H1 (cell line): ENCODE measurements around the gene FBXL15. TPM values are rescaled to one million over a fixed set of nuclear protein-coding genes. Genes with fewer than 3 reads are reported as not detected.

Experiments used
- ASH2L ChIP-seq: fragments of 200-600, 300-600 bp; sonication (generic); IDR thresholded peaks from one replicate; pipeline ENCODE4 v1.7.1; 2017; ENCODE audit warnings: low read length
- CHD7 ChIP-seq: fragments of 300-600 bp; sonication (generic); IDR thresholded peaks from 2 replicates; pipeline ENCODE4 v1.7.1; 2012; ENCODE audit warnings: low read length, moderate library complexity, mild to moderate bottlenecking, inconsistent platforms; ENCODE audit not compliant: insufficient replicate concordance
- EGR1 ChIP-seq: IDR thresholded peaks from 2 replicates; pipeline ENCODE4 v1.6.1; 2011; ENCODE audit warnings: low read depth, low read length, borderline replicate concordance
- FOSL1 ChIP-seq: IDR thresholded peaks from 2 replicates; pipeline ENCODE4 v1.6.1; 2011; ENCODE audit warnings: mild to moderate bottlenecking, low read depth, low read length, moderate library complexity; ENCODE audit not compliant: insufficient read depth
- KDM4A ChIP-seq: IDR thresholded peaks from one replicate; pipeline ENCODE4 v1.7.1; 2012; ENCODE audit warnings: low read depth, mild to moderate bottlenecking, moderate library complexity, low read length, inconsistent platforms; ENCODE audit not compliant: severe bottlenecking
- RBBP5 ChIP-seq: IDR thresholded peaks from 2 replicates; pipeline ENCODE4 v1.7.1; 2012; ENCODE audit warnings: low read depth, mild to moderate bottlenecking, inconsistent platforms, low read length, moderate library complexity, borderline replicate concordance
- RFX5 ChIP-seq: IDR thresholded peaks from 2 replicates; pipeline ENCODE4 v1.6.1; 2011; ENCODE audit warnings: low read depth, low read length, improper control_type of control experiment, borderline replicate concordance
- SRF ChIP-seq: IDR thresholded peaks from 2 replicates; pipeline ENCODE4 v1.6.1; 2011; ENCODE audit warnings: mild to moderate bottlenecking, low read depth, low read length, moderate library complexity
- TBP ChIP-seq: IDR thresholded peaks from 2 replicates; pipeline ENCODE4 v1.6.1; 2011; ENCODE audit warnings: low read depth, low read length, improper control_type of control experiment
- YY1 ChIP-seq: IDR thresholded peaks from 2 replicates; pipeline ENCODE4 v1.6.1; 2011; ENCODE audit warnings: low read depth, mild to moderate bottlenecking, low read length
- polyA plus RNA-seq, 7 experiments: library from polyadenylated mRNA; depleted of rRNA in 3 of 7; stranded (reverse) in 5 of 7; unstranded in 2 of 7; fragments of >200 nt in 5 of 7; fragments of 200-250 nt in 2 of 7; gene quantifications; 1 replicate in 5 of 7; 2 replicates in 1 of 7; 4 replicates in 1 of 7; pipeline versions ENCODE4 v1.2.1 to v1.2.3, GENCODE V29; 2011 to 2013; ENCODE audit warnings: missing spikeins in 2 of 7, mixed read lengths in 2 of 7
- total RNA-seq: library from RNA; stranded (reverse); fragmentation: NEBNext Ultra II Directional; extraction: Animal tissue kit (Norgen Biotek cat#: 25700); gene quantifications from 2 replicates; pipeline ENCODE4 v1.2.1, GENCODE V29; 2021

The FBXL15 gene
- total and polyA plus RNA-seq, 2 of the 8 experiments (the other 6 are each of a cell fraction or from before 2014, with no cell fraction given): 11.3 to 22.6 TPM

DNA sequence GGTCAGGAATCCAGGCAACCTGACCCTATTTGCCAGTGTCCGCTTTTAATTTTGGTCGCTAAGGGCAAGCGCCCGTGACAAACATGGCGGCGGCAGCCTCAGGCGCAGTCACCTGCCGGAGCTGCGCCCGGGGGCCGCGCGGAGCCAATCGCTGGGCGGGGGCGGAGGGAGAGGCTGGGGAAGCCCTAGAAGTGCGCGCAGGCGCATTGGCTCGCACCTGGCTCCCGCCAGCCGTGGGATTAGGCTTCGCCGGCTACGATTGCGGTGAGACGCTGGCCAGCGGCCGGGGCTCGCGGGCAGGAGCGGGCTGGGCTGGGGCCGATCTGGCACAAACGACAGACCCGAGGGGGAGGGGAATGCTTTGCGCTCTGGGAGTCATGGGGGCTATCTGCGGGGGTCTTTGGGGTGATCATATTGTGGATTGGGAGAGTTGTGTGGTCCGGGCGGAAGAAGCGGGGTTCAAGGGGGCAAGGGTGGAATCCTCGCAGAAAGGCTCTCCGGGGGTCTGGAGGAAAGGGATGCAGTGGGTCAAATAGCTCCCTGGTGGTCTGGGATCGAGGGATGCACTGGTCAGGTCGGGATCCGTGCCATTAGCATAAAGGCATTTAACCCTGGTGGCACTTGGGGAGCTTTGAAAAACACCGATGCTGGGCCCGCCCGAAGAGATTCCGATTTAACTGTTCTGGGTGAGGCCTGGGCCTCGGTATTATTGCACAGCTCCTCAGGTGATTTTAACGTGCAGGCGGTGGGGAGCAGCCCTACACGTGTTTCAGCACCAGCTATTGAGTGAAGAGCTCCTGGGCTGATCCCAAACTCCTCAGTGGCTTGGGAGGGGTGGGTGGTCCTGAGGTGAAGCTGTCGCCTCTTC lies 40.8 kb downstream of the FBXL15 start (continued):
- TF ChIP-seq RBBP5: no peak
- TF ChIP-seq FOSL1: no peak
- TF ChIP-seq RFX5: no peak
- peak; percentile 61; the same call in 1 of the 2 replicates for TF ChIP-seq TBP
- peak; percentile 37 for TF ChIP-seq KDM4A
- TF ChIP-seq ASH2L: peak; percentile 61
- TF ChIP-seq SRF: no peak
- TF ChIP-seq CHD7: no peak
- TF ChIP-seq YY1: peak; percentile 100
- peak; percentile 86; the same call in 1 of the 2 replicates for TF ChIP-seq EGR1
